IPS-20b (cell line): ENCODE results near the gene CEACAM16.

Experiments
- H3K27ac ChIP-seq: one replicate; pipeline ENCODE4 v1.5.1; 2013; ENCODE audit warnings: low read length
- H3K27me3 ChIP-seq: 2 replicates; pipeline ENCODE4 v1.6.1; 2013; ENCODE audit warnings: mild to moderate bottlenecking, low read length, inconsistent platforms; ENCODE audit not compliant: insufficient read depth
- H3K36me3 ChIP-seq: 2 replicates; pipeline ENCODE4 v1.6.1; 2013; ENCODE audit warnings: low read depth, mild to moderate bottlenecking, inconsistent platforms, low read length, moderate library complexity; ENCODE audit not compliant: insufficient read depth
- H3K4me1 ChIP-seq: 2 replicates; pipeline ENCODE4 v1.6.1; 2013; ENCODE audit warnings: mild to moderate bottlenecking, control low read depth, inconsistent platforms, low read length, moderate library complexity; ENCODE audit not compliant: insufficient read depth
- H3K4me3 ChIP-seq: 2 replicates; pipeline ENCODE4 v1.5.1; 2013; ENCODE audit warnings: mild to moderate bottlenecking, low read length, inconsistent platforms
- H3K9ac ChIP-seq: 2 replicates; pipeline ENCODE4 v1.6.1; 2013; ENCODE audit warnings: low read depth, mild to moderate bottlenecking, inconsistent platforms, low read length, moderate library complexity
- H3K9me3 ChIP-seq: 2 replicates; pipeline ENCODE4 v1.6.1; 2013; ENCODE audit warnings: mild to moderate bottlenecking, low read depth, low read length, inconsistent platforms; ENCODE audit not compliant: insufficient read depth

The CEACAM16 gene

DNA sequence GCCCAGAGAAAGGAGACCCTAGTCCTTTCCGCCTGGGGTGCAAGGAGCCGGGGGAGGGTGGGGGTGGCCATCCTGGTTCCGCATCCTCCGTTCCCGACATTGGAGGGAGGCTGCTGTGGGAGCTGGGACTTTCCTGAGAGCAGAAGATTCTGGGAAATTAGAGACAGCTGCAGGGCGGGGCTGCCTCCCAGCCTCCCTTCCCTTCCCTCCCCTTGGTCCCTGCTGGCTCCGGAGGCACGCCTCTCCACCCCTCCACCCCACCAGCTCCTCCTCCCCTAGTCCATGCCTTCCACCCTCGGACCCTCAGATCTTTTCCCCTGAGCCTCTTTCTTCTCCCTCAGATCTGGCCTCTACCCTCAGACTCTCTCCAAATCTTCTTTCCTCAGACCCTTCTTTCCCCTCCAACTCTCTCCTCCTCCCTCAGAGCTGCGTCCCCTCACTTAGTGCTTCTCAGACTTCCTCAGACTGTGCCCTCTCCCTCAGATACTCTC is 46.4 kb downstream of the CEACAM16 start:
- no peaks in the 10 kb centered on the region for H3K36me3 ChIP-seq
- H3K4me1 ChIP-seq, result peaks cover 2% of the 10 kb centered on the region; the same call in 1 of the 2 replicates

DNA sequence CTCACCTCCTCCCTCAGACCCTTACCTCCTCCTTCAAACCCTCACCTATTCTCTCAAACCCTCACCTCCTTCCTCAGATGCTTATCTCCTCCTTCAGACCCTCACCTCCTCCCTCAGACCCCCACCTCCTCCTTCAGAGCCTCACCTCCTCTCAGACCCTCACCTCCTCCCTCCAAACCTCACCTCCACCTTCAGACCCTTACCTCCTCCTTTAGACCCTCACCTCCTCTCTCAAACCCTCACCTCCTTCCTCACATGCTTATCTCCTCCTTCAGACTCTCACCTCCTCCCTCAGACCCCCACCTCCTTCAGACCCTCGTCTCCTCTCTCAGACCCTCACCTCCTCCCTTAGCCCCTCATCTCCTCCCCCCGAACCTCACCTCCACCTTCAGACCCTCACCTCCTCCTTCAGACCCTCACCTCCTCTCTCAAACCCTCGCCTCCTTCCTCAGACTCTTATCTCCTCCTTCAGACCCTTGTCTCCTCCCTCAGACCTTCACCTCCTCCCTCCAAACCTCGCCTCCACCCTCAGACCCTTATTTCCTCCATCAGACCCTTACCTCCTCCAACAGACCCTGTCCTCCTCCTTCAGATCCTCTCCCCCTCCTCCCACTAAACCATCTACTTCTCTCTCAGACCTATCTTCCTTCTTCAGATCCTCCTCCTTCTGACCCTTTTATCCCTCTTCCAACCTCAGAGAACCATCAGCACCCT is 47.1 kb downstream of the CEACAM16 start:
- H3K9ac ChIP-seq, result no peak overlapping the region
- peaks cover 2% of the 10 kb centered on the region; the same call in 1 of the 2 replicates for H3K4me1 ChIP-seq
- H3K4me3 ChIP-seq, result no peak overlapping the region
- H3K36me3 ChIP-seq, result no peaks in the 10 kb centered on the region
- peaks cover 64% of the 10 kb centered on the region for H3K27me3 ChIP-seq
- no peaks in the 10 kb centered on the region for H3K9me3 ChIP-seq
- no peak overlapping the region for H3K27ac ChIP-seq

More for the DNA sequence above, 46.4 kb downstream of the CEACAM16 start:
- H3K4me3 ChIP-seq, result no peak overlapping the region
- no peak overlapping the region for H3K9ac ChIP-seq
- H3K27ac ChIP-seq, result no peak overlapping the region
- peaks cover 57% of the 10 kb centered on the region for H3K27me3 ChIP-seq
- H3K9me3 ChIP-seq, result no peaks in the 10 kb centered on the region

DNA sequence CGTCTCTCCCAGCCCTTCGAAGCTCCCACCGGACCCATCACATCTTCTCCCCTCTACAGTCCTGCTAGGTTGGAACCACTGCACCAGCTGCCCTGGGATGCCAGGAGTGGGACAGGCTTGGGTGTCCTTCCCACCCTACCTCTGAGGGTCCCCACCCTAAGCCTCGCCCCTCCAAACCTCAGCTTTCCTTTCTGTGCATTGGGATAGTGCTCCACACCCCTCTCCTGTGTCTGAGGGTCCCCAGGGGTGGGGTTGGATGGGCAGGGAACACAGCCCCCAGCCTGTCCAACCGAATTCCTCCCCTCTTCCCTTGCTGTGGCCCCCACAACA is 47.6 kb downstream of the CEACAM16 start:
- Histone ChIP-seq H3K27me3 (peaks cover 69% of the 10 kb centered on the region), H3K9me3 (no peaks in the 10 kb centered on the region), H3K9ac (no peak overlapping the region), H3K4me1 (peaks cover 2% of the 10 kb centered on the region; the same call in 1 of the 2 replicates), H3K36me3 (no peaks in the 10 kb centered on the region), H3K27ac (no peak overlapping the region), H3K4me3 (no peak overlapping the region)

DNA sequence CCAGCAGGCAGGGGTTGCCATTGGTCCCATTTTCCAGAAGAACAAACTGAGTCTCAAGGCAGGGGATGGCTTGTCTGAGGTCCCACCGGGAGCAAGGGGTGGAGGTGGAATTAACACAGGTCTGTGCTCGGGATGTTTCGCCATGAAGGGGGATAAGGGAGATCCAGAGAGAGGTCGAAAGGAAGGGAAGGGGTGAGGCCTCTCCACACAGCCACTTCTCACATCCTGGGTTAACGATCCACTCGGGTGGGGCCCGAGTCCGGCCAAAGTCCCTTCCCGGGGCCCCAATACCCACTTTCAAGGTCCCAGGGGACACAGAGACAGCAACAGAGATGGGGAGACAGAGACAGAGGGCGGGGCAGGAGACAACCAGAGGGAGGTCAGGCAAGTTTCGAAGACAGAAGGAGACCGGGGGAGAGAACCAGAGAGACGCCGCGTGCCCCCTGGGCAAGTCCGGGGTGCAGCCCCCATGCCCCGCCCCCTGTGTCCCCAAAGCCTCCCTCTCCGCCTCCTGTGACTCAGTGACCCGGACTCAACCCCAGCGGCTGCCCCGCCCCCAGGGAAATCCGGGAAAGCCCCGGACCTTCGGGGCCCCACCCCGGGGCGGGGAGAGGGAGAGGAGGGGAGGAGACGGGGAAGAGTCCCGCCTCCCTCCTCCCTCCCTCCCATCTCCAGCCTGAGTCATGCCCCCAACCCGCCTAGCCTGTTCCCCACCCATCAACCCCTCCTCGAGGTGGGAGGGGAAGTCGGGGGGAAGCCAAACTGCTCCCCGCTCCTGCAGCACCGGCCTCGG is 48.2 kb downstream of the CEACAM16 start:
- Histone ChIP-seq H3K27ac (no peak overlapping the region), H3K27me3 (peaks cover 75% of the 10 kb centered on the region), H3K4me3 (peak overlapping the region; percentile 80), H3K4me1 (peaks cover 2% of the 10 kb centered on the region; the same call in 1 of the 2 replicates), H3K9ac (no peak overlapping the region; the same call in 1 of the 2 replicates), H3K9me3 (no peaks in the 10 kb centered on the region), H3K36me3 (no peaks in the 10 kb centered on the region)

DNA sequence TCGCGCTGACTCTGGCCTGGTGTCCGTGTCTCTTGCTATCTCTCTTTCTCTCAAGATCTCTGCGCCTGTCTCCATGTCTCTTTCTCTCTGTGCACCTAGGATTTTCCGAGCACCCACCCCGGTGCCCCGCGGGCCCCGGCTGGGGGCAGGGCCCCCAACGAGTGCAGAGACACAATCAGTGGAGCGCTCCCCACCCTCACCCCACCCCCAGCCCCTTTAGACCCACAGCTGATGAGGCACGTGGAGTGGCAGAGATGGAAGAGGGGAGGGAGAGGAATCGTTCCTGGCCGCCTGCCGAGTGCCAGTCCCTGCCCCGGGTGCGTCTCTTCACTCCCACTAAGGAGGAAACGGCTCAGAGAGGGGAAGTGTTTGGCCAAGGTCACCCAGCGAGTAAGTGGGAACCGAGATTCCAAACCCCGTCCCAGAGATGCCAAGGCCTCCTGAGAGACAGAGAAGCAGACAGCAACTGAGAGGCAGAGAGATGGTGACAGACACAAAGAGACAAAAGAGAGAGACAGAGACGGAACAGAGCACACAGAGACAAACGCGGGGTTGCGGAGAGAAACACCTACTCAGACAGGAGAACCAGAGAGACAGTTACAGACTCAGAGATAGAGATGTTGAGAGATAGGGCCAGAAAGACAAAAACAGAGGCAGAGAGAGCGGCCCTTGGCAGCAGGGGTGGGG is 48.9 kb downstream of the CEACAM16 start:
- Histone ChIP-seq H3K36me3 (no peaks in the 10 kb centered on the region), H3K4me3 (peak overlapping the region; percentile 80), H3K27ac (no peak overlapping the region), H3K27me3 (peaks cover 82% of the 10 kb centered on the region), H3K4me1 (peaks cover 2% of the 10 kb centered on the region; the same call in 1 of the 2 replicates), H3K9me3 (no peaks in the 10 kb centered on the region), H3K9ac (peak overlapping the region; percentile 45; the same call in 1 of the 2 replicates)

DNA sequence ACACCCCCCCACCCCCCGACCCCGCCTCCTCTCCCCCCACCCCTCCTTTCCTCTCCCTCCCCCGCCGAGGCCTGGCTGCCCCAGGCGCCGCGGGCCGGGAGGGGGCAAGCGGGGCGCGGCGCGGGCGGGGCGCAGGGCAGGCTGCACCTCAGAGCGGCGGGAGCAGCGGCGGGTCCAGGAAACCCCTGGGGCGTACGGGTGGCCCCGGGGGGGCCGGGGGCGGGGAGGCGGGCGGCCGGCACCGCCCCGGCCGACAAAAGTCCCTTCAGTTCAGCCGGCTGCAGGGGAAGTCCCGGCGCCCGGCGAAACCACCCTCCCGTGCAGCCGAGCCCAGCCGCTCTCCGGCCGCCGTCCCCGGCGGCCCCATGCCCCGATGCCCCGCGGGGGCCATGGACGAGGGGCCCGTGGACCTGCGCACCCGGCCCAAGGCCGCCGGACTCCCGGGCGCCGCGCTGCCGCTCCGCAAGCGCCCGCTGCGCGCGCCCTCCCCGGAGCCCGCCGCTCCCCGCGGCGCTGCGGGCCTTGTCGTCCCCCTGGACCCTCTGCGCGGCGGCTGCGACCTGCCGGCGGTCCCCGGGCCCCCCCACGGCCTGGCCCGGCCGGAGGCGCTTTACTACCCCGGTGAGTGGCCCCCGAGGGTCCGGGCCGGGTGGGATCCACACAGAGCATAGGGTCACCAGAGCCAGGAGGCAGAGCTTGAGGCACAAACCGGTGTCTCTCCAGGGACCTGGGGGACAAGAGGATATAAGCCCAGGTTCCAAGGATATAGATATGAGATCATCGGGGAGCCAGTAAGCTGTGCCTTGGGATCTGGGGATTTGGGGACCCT is 49.7 kb downstream of the CEACAM16 start, which contains the start of gene BCL3:
BCL3 (plus strand) TSS at position 283 of the 829 bp plus-strand sequence; CDS start at position 366, 83 bp downstream.
- H3K27me3 ChIP-seq, result peaks cover 90% of the 10 kb centered on the region
- H3K36me3 ChIP-seq, result no peaks in the 10 kb centered on the region
- H3K27ac ChIP-seq, result no peak within 1 kb of the TSS
- no peaks in the 10 kb centered on the region for H3K9me3 ChIP-seq
- H3K4me3 ChIP-seq, result peak within 1 kb of the TSS; percentile 80
- peak within 1 kb of the TSS; percentile 45; the same call in 1 of the 2 replicates for H3K9ac ChIP-seq
- H3K4me1 ChIP-seq, result peaks cover 5% of the 10 kb centered on the region; the same call in 1 of the 2 replicates

DNA sequence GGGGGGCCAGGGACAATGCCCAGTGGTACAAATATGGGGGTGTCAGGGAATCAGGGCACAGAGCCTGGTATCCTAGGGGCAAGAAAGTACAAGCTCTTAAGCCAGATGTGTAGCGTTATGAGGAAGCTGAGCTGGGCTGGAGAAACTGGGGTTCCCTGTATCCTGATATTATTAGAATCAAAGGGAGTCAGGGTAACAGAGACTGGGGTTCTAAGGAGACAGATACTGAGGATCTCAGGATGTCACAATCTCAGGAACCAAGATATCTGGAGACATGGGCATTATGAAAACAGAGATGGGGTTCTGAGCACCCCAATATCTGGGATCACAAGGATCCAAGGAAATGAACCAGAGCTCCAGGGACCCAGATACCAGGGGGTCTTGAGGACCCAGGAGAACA is 50.3 kb downstream of the CEACAM16 start:
- no peak overlapping the region for H3K9ac ChIP-seq
- no peak overlapping the region for H3K27ac ChIP-seq
- peaks cover 96% of the 10 kb centered on the region for H3K27me3 ChIP-seq
- H3K4me3 ChIP-seq, result 0 out of 2 replicates have a peak overlapping the region, but pooled peaks have one; percentile 43
- no peaks in the 10 kb centered on the region for H3K36me3 ChIP-seq
- H3K4me1 ChIP-seq, result peaks cover 8% of the 10 kb centered on the region; the same call in 1 of the 2 replicates
- H3K9me3 ChIP-seq, result no peaks in the 10 kb centered on the region

DNA sequence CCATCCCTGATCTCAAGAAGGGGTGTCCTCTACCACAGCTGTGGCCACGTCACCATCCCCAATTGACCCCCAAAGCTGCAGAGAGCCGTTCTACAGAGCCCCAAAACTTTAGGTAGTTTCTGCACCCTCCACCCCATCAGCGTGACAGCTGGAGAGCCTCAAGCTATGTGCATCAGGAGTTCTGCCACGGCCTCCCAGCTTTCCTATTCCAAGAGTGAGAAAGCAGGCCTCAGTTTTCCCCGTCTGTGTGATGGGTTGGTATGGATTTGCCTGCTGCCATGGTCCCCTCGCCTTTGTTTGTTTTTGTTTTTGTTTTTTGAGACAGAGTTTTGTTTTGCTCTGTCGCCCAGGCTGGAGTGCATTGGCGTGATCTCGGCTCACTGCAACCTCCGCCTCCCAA is 51.0 kb downstream of the CEACAM16 start:
- Histone ChIP-seq H3K4me1 (peaks cover 8% of the 10 kb centered on the region; the same call in 1 of the 2 replicates), H3K9ac (no peak overlapping the region), H3K36me3 (no peaks in the 10 kb centered on the region), H3K9me3 (no peaks in the 10 kb centered on the region), H3K27me3 (peaks cover 98% of the 10 kb centered on the region), H3K27ac (no peak overlapping the region), H3K4me3 (no peak overlapping the region)

DNA sequence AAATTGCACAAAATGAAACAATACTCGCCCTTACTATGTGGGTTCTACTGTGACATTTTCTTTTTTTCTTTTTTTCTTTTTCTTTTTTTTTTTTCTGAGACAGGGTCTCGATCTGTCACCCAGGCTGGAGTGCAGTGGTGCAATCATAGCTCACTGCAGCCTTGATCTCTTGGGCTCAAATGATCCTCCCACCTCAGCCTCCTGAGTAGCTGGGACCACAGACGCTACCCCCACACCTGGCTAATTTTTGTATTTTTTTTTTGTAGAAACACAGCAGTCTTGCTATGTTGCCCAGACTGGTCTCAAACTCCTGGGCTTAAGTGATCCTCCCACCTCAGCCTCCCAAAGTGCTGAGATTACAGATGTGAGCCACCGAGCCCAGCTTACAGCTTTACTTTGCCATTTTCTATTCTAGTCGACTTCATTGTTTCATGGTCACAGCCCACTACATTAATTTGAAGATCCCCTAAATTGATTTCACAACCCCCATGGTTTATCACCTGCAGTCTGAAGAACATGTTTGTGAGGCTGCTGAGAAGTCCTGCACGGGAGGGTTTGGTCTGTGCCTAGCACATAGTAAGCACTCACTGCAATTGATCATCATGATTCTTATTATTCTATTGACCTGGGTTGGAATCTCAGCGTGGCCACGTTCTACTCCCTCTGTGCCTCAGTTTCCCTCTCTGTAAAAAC is 53.3 kb downstream of the CEACAM16 start:
- peaks cover 98% of the 10 kb centered on the region for H3K27me3 ChIP-seq
- no peaks in the 10 kb centered on the region for H3K9me3 ChIP-seq
- no peak overlapping the region for H3K9ac ChIP-seq
- no peaks in the 10 kb centered on the region for H3K36me3 ChIP-seq
- H3K4me3 ChIP-seq, result no peak overlapping the region
- peaks cover 6% of the 10 kb centered on the region; the same call in 1 of the 2 replicates for H3K4me1 ChIP-seq
- no peak overlapping the region for H3K27ac ChIP-seq

DNA sequence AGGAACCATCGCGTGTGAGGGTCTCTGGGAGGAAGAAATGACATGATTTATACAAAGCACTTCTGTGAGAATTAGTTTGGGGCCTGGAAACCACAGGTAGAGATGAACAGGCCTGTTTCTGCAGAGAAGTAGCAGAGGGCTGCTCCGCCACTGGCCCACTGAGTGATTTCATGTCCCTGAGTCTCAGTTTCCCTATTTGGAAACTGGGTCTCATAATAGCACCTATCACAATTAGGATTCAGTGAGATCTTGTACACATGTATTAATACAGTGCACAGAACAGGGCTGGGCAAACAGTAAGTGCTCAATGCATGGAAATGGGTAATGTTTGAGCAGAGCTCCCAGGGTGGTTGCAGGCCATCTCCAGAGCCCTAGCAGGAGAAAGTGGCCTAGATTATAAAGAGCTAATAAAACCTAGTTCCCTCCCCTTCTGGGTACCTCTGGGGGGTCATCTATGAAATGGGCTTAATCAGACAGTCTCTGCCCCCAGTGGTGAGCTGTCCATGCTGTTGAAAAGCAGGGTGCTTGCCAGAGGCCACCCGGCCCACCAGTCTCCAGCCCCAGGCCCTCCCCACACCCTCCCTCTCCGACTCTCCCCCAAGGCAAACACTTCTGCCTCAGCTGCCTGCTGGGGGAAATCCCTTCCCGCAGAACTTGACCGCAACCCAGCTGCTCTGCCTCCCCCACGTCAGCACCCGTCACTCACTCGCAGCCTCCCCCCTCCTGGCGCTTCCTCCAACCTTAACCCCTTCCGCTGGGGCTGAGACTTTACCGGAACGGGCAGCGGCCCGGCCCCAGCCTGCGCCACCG is 54.1 kb downstream of the CEACAM16 start:
- Histone ChIP-seq H3K9me3 (no peaks in the 10 kb centered on the region), H3K27me3 (peaks cover 98% of the 10 kb centered on the region), H3K9ac (no peak overlapping the region), H3K36me3 (no peaks in the 10 kb centered on the region), H3K4me3 (peak overlapping the region; percentile 44), H3K27ac (no peak overlapping the region), H3K4me1 (peaks cover 6% of the 10 kb centered on the region; the same call in 1 of the 2 replicates)
